Measurements from ENCODE around the gene NCAPD2. TPM values are rescaled to one million over a fixed set of nuclear protein-coding genes. Genes with fewer than 3 reads are reported as not detected.
"Not testable (repeated sequence)": the region's sequence is repeated elsewhere in the genome, so short reads cannot be mapped to it uniquely, and the experiment has no call there.

Gene NCAPD2
- polyA plus RNA-seq, 1 donor, result 32.0 TPM

GRCh38 chr12:6492838-6493496 is 935 bp upstream of the NCAPD2 start, which contains the start of gene MRPL51:
Gene MRPL51, minus strand, starts transcription at chr12:6493262. Its CDS starts 126 bp downstream, at chr12:6493136.
- peak; percentile 82 for DNase-seq (ENCODE audit: low read depth)

GRCh38 chr12:6494258-6494743 is 399 bp downstream of the NCAPD2 start:
- no peak for DNase-seq (ENCODE audit: low read depth)

- DNase-seq (ENCODE audit: low read depth), result no peak
These were observed 1.1 kb downstream of the NCAPD2 start for GRCh38 chr12:6494968-6495367.

GRCh38 chr12:6497291-6497690 is 3.4 kb downstream of the NCAPD2 start:
- DNase-seq (ENCODE audit: low read depth), result not testable (repeated sequence)

GRCh38 chr12:6500466-6500865 is 6.6 kb downstream of the NCAPD2 start:
- no peak for DNase-seq (ENCODE audit: low read depth)

GRCh38 chr12:6507102-6507998 is 13.4 kb downstream of the NCAPD2 start:
- no peak for DNase-seq (ENCODE audit: low read depth)

- DNase-seq (ENCODE audit: low read depth), result no peak
These were observed 14.2 kb downstream of the NCAPD2 start for GRCh38 chr12:6508087-6508486.

- no peak for DNase-seq (ENCODE audit: low read depth)
These were observed 26.3 kb downstream of the NCAPD2 start for GRCh38 chr12:6520186-6520585.

GRCh38 chr12:6522193-6522592 is 28.3 kb downstream of the NCAPD2 start:
- DNase-seq (ENCODE audit: low read depth), result no peak

GRCh38 chr12:6523708-6524107 is 29.8 kb downstream of the NCAPD2 start:
- DNase-seq (ENCODE audit: low read depth), result no peak

- no peak for DNase-seq (ENCODE audit: low read depth)
These were observed 30.7 kb downstream of the NCAPD2 start for GRCh38 chr12:6524648-6525047.

GRCh38 chr12:6526201-6526600 is 32.3 kb downstream of the NCAPD2 start:
- DNase-seq (ENCODE audit: low read depth), result no peak

- no peak for DNase-seq (ENCODE audit: low read depth)
These were observed 33.0 kb downstream of the NCAPD2 start for GRCh38 chr12:6526766-6527525.

- DNase-seq (ENCODE audit: low read depth), result no peak
These were observed 33.8 kb downstream of the NCAPD2 start for GRCh38 chr12:6527711-6528110.

GRCh38 chr12:6528539-6529235 is 34.8 kb downstream of the NCAPD2 start:
- DNase-seq (ENCODE audit: low read depth), result no peak

- no peak for DNase-seq (ENCODE audit: low read depth)
These were observed 35.4 kb downstream of the NCAPD2 start for GRCh38 chr12:6529291-6529737.

GRCh38 chr12:6530576-6531260 is 36.8 kb downstream of the NCAPD2 start:
- DNase-seq (ENCODE audit: low read depth), result no peak

- DNase-seq (ENCODE audit: low read depth), result no peak
These were observed 38.4 kb downstream of the NCAPD2 start for GRCh38 chr12:6532051-6532926.

GRCh38 chr12:6532927-6533652 is 39.2 kb downstream of the NCAPD2 start:
- no peak for DNase-seq (ENCODE audit: low read depth)

Data from forelimb muscle (tissue), 1 donor.